NCI-H1694 treated with DMSO at 0.1 percent for 48 hours (cell line): ENCODE results near the gene DGKB.

ENCODE experiments used
- DNase-seq: peaks from one replicate; lab custom pipeline; 2025; lab: John Stamatoyannopoulos, UW

Gene DGKB

GRCh38 chr7:14821757-14822480 is 80.6 kb downstream of the DGKB start:
- no peak for DNase-seq

- no peak for DNase-seq
These were observed 83.7 kb downstream of the DGKB start for GRCh38 chr7:14818871-14819270.

DNA sequence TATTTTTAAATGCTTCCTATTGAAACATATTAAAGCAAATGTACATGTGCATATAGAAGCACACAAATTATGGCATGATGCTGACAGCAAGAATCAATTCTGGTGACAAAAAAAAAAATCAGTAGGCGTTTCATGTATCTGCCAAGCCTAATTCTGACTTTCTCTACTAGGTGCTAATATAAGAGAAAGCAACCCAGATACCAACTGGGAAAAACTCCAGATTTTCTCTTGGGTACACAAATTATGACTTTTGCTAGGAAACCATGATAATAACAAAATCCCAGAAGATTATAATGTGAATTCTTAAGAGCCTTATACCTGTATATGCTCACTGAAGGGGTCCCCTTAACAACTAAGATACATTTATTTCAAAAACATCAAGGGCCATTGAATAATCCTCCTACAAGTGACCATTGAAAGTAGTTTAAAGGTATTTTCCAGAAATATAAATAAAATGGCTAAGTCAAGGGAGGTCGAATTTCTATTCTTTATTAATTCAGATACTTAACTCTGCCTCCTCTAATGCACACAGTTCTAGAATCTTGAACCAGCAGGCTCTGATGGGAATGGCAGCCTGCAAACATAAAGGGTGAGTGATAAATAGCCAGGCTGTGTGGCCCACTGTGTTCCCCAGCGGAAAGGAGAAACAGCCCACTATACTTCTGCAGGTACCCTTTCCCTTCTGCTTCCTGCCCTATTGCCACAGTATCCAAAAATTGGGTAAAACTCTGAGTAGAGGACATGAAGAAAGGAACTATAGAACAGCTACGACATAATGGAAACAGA is 84.5 kb downstream of the DGKB start:
- no peak for DNase-seq

- DNase-seq: no peak
These were observed 95.0 kb downstream of the DGKB start for GRCh38 chr7:14807507-14807906.

- no peak for DNase-seq
These were observed 95.7 kb downstream of the DGKB start for GRCh38 chr7:14806891-14807290.

DNA sequence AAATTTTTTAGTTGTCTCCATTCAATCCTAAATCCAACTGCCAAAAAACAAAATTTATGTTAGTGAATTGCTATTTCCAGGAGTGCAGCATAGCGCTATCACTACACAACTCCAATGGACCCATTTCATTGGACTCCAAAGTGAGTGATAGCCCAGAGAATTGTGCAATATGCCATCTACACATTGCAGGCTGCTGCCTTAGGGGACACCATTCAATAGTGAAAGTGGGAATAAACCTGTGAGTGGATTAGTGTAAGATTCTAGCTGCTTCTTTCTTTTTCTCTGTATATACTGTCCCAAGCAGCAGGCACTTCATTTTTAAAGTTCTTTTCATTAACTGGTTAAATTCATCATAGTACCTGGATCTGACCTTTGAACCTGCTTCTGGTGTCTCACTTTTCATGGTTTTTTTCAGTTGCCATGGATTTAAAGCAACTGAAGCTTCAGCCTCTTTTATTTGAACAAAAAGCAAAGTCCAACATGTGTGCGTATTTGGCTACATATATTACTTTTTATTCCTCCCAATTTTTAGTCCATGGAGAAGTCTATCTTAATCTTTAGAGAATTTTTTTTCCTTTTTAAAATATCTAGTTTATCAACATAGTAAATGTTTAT is 97.3 kb downstream of the DGKB start:
- no peak for DNase-seq

DNA sequence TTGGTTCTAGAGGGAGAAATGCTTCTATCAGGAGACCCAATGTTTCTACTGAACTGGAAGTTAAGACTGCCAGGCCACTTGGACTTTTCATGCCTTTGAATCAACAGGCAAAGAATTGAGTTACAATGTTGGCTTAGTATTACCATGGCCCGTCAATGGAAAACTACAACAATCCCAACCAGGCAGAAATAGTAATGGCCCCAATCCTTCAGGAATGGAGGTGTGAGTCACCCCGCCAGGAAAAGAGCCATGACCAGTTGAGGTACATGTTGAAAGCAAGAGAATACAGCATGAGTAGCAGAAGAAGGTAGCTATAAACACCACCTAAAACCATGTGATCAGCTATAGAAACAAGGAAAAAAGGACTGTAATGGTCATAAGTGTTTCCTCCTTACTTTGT is 101.9 kb downstream of the DGKB start:
- DNase-seq: no peak

DNA sequence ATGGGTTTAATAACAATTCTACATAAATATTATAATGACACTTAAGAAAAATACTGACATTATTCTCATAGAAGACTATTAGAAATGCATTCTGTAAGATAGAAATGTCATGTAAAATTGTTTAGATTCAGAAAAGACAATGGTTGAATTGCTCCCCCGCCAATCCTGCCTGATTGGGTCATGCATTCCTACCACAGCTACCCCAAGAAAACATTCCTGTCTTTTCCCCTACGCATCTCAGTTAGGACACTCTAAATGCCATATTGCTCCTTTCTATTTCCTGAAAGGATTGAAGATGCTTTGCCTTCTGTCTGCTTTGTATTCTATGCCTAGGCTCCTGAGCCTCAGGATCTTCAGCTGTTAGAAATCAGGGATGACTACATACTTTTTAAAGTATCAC is 109.4 kb downstream of the DGKB start:
- DNase-seq: no peak

- no peak for DNase-seq
These were observed 115.0 kb downstream of the DGKB start for GRCh38 chr7:14787551-14787950.

GRCh38 chr7:14786314-14786895 is 116.1 kb downstream of the DGKB start:
- no peak for DNase-seq

DNA sequence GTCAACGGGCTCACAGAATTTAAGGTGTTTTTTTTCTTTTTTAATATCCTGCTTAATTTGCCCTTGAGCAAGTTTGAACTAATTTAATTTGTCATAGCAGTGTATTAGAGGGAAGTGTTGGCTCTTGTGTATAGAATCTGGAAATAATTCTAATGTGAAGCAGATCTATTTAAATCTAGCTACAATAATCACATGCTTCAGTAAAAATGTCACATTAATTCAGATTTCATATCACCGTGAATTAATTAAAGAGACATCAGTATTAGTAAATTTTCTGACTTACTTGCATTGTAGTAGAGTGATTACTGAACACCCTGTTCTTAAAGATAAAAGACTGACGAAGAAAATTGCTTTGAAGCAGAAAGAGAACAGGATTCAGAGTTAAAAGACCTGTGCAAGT is 124.7 kb downstream of the DGKB start:
- no peak for DNase-seq

DNA sequence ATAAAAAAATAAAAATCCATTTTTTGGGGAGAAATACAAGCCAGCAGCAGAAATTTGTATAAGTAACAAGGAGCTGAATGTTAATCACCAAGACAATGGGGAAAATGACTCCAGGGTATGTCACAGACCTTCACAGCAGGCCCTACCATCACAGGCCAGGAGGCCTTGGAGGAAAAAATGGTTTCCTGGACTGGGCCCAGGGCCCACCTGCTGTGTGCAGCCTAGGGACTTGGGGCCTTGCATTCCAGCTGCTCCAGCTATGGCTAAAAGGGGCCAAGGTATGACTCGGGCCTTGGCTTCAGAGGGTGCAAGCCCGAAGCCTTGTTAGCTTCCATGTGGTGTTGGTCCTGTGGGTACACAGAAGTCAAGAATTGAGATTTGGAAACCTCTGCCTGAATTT is 126.3 kb downstream of the DGKB start:
- no peak for DNase-seq

- no peak for DNase-seq
These were observed 128.8 kb downstream of the DGKB start for GRCh38 chr7:14773729-14774271.

DNA sequence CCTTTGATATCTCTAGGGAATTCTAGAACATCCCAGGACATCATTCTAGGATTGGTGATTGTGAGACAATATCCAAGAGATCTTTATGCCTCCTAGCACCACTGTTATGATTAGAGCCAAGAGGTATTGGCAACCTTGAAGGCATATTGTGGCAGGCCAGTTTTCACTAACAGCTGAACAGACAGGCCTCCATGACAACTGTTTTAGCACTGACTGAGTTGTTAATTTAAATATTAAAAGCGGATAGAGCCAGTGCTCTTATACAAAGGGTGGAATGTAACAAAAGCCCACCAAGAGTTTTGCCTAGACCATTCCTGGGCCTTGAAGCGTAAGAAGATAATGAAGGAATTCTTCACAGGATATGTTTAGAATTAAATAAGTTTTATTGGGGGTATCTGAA is 131.9 kb downstream of the DGKB start:
- DNase-seq: no peak

GRCh38 chr7:14769261-14769660 is 133.3 kb downstream of the DGKB start:
- DNase-seq: no peak

- no peak for DNase-seq
These were observed 134.7 kb downstream of the DGKB start for GRCh38 chr7:14767716-14768425.

GRCh38 chr7:14766747-14767146 is 135.8 kb downstream of the DGKB start:
- no peak for DNase-seq

DNA sequence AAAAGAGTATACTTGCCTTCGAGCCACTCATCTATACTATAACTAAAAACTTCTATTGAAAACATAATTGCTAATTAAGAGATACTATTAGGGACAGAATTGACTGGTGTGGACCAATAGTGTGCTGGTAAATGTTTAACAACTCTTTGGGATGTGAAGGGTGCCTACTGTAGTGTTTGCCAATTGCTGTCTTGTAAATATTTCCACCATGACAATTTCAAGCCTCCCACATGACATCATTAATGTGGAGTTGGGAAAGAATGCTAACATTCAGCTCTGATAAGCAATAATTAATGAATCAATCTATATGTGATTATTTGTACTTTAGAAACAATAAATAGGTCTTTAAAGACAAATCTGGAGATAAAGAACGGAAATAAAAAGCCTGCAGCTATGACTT is 136.8 kb downstream of the DGKB start:
- DNase-seq: no peak

GRCh38 chr7:14762561-14762960 is 140.0 kb downstream of the DGKB start:
- no peak for DNase-seq

- peak; percentile 89 for DNase-seq
These were observed 140.8 kb downstream of the DGKB start for GRCh38 chr7:14761510-14762296.
